HG03064 (cell line): ENCODE results near the gene C9orf153.
"Not testable (repeated sequence)": the region's sequence is repeated elsewhere in the genome, so short reads cannot be mapped to it uniquely, and the experiment has no call there.

Source experiments
- ATAC-seq: cut with Tn5 transposase; IDR thresholded peaks from one replicate; pipeline ENCODE4 v1.9.1; 2021; ENCODE audit warnings: low read depth; ENCODE audit not compliant: unreplicated experiment

The C9orf153 gene

DNA sequence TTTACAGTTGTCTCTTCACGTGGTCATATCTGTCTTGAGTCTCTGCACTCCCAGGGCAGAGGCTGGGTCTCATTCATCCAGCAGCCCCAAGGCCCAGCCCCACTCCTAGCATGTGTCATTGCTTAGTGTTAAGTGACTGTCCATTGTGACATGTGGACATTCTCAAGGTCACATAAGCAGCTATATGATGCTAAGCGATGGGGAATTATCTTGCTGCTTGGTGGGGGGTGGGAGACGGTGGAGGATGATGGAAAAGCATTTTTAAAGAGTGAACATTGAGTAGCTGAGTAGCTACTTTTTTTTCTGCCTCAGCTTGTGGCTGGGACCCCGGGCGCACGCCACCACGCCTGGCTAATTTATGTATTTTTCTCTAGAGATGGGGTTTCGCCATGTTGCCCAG lies at the start of gene C9orf153:
C9orf153 (minus strand) TSS at position 101 of the 400 bp plus-strand sequence. CDS start 30,054 bp downstream, outside the sequence.
- ATAC-seq = no peak

DNA sequence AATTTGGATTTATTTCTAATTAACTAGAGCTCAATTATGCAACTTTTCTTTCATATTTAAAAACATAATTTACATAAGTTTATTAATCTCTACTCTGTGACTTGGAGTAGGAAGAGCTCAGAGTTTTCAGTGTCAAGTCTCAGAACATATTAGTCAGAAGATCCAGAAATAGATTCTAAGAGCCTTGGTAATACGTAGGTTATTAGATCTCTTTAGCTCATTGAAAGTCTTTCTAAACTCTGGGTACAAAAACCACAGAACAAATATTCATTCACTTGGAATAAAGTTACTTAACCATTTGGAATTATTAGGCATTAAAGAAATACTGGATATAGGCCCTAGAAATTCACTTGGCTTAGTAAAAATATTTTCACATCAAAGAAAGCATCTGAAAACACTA lies 49.2 kb upstream of the C9orf153 start:
- no peak for ATAC-seq

- ATAC-seq = no peak
These were observed 44.8 kb upstream of the C9orf153 start for GRCh38 chr9:86304236-86304730.

DNA sequence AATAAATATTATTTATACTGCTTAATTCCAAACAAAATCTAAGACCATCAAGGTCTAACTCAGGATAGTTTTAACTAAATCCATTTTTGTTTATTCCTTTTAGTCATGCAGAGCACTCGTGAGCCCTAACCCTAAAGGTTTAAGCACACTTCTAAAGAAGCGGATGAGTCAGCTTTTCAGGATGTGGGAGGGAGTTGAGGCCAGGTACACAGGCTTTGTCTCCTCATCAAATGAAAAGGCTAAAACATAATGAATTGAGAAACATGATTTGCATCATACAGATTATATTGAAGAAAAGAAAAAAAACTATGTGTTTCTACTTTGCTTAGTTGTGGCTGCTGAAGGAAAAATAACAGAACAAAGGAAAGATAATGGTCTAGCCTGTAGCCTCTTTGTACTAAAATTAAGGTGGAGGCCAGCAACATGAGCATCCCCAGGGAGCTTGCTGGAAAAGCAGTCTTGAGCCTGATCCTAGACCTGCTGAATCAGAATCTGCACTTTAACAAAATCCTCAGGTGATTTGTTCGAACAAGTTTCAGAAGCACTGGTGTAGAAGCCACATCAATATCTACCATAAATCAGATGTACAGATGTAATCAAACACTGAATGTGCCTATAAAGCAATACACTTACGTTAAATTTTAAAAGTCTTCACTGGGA lies 44.0 kb upstream of the C9orf153 start:
- no peak for ATAC-seq

DNA sequence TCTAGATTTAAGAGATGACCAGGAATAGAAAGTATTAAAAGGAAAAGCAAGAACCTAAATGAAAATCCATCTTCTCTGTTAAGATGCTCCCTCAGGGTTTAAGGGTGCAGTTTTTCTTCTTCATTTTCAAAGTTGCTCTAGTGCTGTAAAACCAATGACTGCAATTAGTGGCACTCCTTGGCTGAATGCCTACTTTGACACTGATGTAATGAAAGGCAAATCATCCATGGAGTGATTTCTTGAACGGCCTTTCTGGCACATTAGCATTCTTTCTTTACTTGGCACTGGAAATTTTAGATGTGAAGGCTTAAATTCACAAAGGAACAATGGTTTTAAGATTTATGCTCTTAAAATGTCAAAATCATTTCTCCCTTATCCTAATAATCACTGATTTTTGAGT lies 42.2 kb upstream of the C9orf153 start:
- no peak for ATAC-seq

- no peak for ATAC-seq
These were observed 41.2 kb upstream of the C9orf153 start for GRCh38 chr9:86300701-86301100.

DNA sequence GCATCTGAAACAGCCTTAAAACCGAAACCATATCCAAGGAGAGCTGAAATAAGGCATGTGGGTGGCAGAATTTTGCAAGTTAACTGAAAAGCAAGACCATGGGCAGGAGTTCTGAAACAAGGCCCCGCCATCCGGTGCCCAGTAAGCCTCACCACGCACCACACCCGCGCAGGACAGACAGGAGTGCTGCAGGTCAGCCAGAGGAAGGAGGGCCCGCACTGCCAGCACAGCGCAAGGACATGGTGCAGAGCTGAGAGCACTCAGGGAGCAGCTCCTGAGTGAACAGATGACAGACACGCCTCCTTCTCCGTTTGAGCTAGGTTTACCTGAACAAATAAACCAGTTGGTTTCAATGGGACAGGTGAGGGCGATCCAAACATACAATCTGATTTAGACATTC lies 39.4 kb upstream of the C9orf153 start:
- ATAC-seq = no peak

GRCh38 chr9:86290341-86290740 lies 30.9 kb upstream of the C9orf153 start:
- not testable (repeated sequence) for ATAC-seq

DNA sequence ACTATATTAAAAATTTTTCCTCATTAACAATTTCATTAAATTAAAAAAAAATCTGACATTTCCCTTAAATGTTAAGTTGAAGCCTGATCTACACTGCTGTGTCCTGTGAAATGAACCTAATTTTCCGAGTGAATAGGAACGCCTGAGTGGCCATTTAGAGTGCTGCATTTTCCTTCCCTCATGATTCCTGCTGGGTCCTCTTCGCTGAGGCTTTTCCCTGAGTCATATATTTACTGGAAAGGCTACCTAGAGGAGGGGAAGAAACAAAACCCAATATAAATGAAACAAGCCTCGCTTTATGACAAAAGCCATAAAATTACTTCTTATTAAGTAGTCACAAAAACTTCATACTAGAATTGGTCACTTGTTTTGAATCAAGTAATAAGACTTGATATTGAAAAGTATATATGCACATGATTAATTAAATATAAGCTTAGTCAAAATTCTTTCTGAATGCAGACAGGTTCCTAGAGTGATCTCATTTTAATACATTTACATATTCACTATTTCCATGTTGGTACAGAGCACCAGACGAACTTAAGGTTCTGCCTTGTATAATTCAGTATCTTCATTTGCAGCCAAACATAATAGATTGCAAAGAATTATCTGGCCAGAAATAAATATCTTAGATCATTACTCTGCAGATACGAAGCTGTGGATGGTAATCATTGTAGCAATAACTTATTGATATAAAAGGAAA lies 29.2 kb upstream of the C9orf153 start:
- no peak for ATAC-seq

GRCh38 chr9:86287013-86287412 lies 27.6 kb upstream of the C9orf153 start:
- ATAC-seq = no peak

DNA sequence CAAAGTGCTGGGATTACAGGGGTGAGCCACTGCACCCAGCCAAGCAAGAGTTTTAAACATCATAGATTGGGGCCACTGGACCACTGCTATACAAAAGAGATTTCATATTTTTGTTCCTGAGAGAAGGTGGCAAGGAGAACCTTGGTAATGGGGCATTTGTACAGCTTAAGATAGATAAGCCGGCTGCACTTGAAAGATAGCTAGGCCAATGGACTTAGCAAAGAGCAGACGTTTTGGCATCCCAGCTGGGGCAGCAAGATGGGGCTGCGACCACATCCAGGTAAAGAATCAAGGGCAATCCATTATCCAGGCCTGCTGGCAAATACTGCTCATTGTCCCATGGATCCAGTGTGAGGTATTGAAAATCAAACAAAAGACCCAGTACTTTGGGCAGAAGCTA lies 26.8 kb upstream of the C9orf153 start:
- no peak for ATAC-seq

DNA sequence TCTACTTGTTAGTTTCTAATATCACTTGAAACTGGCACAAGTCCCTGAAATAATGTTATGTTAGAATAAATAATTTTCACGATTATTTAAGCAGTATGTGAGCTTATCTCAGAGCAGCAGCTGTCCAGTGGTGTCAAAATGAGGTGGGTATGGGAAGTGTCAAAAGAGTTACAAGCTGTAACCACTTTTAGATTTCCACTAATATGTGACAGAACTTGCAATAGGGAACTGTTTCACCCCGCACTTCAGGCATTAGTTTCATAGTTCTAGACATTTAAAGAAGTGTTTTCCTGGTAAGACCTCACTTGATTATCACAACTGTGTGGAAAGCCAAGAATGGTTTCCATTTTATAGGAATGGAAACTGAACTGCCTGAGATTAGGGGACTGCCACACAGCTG lies 25.8 kb upstream of the C9orf153 start:
- ATAC-seq = no peak

- ATAC-seq = peak; percentile 8
These were observed 23.6 kb upstream of the C9orf153 start for GRCh38 chr9:86282979-86283535.

DNA sequence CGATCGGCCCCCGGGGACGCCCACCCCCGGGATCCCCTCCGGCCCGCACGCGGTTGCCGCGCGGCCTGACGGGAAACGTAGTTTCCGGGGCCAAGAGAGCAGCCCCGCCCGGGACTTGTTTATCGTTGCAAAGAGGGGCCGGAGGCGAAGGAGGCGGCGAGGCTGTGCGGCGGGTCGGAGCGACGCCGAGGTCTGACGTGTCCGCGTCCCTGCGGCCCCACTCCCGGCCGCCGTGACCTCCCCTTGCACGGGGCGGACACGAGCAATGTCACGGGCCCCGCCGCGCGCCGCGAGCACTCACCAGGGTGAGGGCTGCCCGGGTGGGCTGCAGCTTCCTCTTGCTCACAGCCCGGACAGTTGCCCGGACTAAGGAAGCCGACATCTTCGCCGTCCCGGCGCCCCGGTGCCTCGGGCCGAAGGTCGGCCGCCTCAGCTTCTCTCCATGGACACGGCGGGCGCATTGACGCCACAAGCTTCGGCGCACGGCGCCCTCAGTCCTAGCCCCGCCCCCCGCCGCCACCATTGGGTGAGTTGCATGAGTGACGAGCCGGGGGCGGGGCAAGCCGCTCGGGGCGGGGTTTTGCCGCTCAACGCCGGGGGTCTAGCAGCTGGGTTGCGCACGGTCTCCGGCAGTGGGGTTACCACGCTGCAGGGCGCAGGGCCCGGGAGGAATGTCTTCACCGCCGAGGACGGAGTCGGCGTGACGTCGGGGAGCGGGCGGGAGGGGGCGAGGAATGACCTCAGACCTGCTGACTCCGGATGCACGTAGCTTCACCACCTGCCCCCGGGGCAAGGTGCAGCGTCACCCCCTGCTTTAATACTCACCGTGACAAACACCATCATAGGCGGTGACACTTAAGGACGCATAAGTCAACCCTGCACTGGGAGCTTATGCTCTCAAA lies 22.9 kb upstream of the C9orf153 start, which contains the start of gene ISCA1:
ISCA1 (minus strand) TSS at position 462 of the 902 bp plus-strand sequence; CDS start at position 382, 80 bp downstream.
- ATAC-seq = peak; percentile 89

GRCh38 chr9:86281593-86282076 lies 22.2 kb upstream of the C9orf153 start:
- peak; percentile 31 for ATAC-seq

DNA sequence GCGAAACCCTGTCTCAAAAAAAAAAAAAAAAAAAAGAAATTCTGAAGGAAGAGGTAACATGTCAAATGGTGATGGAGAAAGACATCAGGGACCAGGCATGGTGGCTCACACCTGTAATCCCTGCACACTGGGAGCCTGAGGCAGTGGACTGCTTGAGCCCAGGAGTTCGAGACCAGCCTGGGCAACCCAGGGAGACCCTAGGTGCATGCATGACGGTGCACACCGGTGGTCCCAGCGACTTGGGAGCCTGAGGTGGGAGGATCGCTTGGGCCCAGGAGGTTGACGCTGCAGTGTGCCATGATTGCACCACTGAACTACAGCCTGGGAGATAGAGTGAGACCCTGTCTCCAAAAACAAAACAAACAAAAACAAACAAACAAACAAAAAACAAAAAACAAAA lies 21.1 kb upstream of the C9orf153 start:
- no peak for ATAC-seq

DNA sequence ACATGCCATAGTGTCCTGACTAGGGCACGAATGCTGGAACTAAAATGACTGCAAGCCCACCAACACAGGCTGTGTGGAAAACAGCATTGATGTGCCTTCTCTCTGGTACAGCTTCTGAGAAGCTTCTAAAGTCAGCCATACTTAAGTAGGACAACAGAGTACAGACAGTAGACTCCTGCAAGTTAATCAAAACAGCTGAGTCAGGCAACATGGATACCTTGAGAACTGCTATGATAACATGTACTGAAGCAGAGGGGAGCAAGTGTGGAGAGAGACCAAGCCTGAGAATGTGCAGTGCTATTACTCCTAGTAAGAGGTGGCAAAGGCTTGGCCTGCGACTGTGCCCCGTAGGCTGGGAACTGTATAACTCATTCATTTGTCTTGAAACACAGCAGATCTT lies 20.4 kb upstream of the C9orf153 start:
- no peak for ATAC-seq

DNA sequence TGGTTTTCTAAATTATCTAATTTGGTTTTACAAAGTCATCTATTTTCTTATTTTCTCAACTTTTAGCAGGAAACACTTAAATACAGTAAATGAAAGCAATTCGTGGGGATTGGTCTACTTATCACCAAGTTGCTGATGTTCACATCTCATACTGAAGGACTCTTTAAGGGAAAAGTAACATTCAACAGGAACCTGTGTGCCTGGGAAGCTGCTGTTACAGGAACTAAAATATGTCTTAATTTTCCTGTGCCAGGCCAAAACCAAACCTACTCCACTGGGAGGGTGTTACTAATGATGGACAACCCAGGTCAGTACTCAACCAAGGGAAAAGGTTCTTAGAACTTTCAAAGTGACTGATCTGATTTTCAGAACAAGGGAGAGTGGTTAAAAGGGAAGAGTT lies 17.6 kb upstream of the C9orf153 start:
- no peak for ATAC-seq

- ATAC-seq = no peak
These were observed 16.5 kb upstream of the C9orf153 start for GRCh38 chr9:86275962-86276361.

DNA sequence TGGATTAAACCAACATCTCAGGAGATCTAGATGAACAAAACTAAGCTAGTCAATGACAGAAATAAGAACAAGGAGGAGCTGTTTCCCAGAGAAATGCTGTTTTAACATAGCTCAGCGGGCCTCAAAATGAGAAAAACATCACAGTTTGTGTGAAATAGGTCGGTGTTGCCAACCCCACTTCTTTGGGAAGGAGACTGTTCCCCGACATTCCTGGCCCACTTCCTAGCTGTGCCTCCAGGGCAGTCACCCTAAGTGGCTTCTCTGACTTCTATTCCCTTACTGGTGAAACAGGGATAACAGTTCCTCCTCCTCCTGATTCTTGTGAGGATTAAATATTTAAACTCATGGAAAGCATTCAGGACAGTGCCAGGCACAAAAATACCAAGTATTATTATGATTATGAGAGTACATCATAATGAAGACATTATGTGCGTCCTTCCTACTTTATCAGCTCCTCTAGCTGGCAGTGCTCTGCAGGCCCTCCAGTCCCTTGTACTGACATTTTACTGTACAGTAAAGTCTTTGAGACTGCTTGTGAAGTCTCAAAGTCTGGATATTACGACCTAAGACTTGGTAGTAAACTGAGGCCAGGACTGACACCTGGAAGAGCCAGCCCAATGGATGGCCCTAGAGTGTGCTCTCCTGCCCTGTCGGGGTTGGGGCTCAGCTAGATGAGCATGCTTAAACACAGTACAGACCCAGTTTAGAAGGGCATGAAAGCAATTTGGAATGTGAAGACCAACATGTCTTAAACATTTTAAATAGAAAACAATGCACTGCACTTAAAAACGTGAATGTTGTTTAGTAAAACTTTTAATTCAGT lies 15.6 kb upstream of the C9orf153 start:
- ATAC-seq = no peak
